ENCODE measurements around the gene PTPRO. TPM values are rescaled to one million over a fixed set of nuclear protein-coding genes. Genes with fewer than 3 reads are reported as not detected.

The PTPRO gene
- total RNA-seq, 1 donor from 2014 or later: 1.6 TPM

DNA sequence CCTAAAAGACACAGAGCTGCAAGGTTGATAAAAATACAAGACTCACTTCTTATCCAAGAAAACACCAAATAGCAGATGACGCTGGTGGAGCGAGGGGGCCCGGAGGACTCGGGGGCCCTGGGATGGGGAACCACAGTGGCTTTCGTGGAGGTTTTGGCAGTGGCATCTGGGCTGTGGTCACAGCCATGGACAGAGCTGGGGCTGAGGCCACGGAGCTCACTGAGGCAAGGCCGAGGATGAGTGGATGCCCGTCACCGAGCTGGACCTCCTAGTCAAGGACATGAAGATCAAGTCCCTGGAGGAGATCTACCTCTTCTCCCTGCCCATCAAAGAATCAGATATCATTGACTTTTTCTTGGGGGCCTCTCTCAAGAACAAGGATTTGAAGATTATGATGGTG lies 117.2 kb downstream of the PTPRO start:
- no peak overlapping the region for H3K4me3 Mint-ChIP-seq
- no peak overlapping the region for H3K27ac Mint-ChIP-seq
- no peaks in the 10 kb centered on the region for H3K9me3 Mint-ChIP-seq
- intact Hi-C loops (cut with micrococcal nuclease): no loop called here
- H3K27me3 Mint-ChIP-seq: peaks cover 19% of the 10 kb centered on the region
- no peaks in the 10 kb centered on the region for H3K4me1 Mint-ChIP-seq
- H3K36me3 Mint-ChIP-seq (ENCODE audit: low read depth): no peaks in the 10 kb centered on the region
- DNase-seq: no peak

DNA sequence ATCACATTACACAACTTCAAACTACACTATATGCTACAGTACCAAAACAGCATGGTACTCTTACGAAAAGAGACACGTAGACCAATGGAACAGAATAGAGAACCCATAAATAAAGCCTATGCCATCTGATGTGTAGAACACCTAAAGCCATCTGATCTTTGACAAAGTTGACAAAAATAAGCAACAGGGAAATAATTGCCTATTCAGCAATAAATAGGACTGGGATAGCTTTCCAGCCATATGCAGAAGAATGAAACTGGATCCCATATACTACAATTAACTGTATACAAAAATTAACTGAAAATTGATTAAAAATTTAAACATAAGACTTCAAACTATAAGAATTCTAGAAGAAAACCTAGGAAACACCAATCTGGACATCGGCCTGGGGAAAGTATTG lies 120.7 kb downstream of the PTPRO start:
- intact Hi-C loops (cut with micrococcal nuclease): no loop called here
- no peak overlapping the region for H3K4me3 Mint-ChIP-seq
- H3K27ac Mint-ChIP-seq: no peak overlapping the region
- no peaks in the 10 kb centered on the region for H3K9me3 Mint-ChIP-seq
- no peaks in the 10 kb centered on the region for H3K4me1 Mint-ChIP-seq
- H3K27me3 Mint-ChIP-seq: peaks cover 19% of the 10 kb centered on the region
- no peak for DNase-seq
- no peaks in the 10 kb centered on the region for H3K36me3 Mint-ChIP-seq (ENCODE audit: low read depth)

DNA sequence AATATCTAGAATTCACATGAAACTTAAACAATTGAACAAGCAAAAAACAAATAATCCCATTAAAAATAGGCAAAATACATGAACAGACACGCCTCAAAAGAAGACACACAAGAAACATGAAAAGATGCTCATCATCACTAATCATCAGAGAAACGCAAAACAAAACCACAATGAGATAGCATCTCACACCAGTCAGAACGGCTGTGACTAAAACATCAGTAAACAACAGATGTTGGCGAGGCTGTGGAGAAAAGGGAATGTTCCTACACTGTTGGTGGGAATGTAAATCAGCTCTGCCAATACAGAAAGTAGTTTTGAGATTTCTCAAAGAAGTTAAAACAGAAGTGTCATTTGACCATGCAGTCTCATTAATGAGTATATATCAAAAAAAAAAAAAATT lies 121.3 kb downstream of the PTPRO start:
- H3K4me1 Mint-ChIP-seq: no peaks in the 10 kb centered on the region
- H3K36me3 Mint-ChIP-seq (ENCODE audit: low read depth): no peaks in the 10 kb centered on the region
- no peak overlapping the region for H3K27ac Mint-ChIP-seq
- no peak overlapping the region for H3K4me3 Mint-ChIP-seq
- intact Hi-C loops (cut with micrococcal nuclease): no loop called here
- DNase-seq: no peak
- peaks cover 19% of the 10 kb centered on the region for H3K27me3 Mint-ChIP-seq
- no peaks in the 10 kb centered on the region for H3K9me3 Mint-ChIP-seq

DNA sequence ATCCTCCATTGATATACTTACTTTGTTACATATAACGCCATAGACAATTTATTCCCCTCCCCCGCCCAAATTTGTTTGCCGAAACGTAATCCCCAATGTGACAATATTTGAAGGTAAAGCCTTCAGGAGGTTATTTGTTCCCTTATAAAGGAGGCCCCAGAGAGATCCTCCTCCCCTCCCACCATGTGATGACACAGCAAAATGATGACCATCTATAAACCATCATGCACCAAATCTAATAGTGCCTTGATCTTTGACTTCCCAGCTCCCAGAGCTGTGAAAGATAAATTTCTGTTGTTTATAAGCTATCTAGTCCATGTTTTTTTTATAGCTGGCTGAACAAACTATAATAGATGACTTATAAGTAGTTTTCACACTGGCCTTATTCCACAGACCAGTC lies 122.2 kb downstream of the PTPRO start:
- Mint-ChIP-seq H3K27me3 (peaks cover 19% of the 10 kb centered on the region), H3K4me3 (no peak overlapping the region), H3K9me3 (no peaks in the 10 kb centered on the region), H3K36me3 (ENCODE audit: low read depth) (no peaks in the 10 kb centered on the region), H3K27ac (no peak overlapping the region), H3K4me1 (no peaks in the 10 kb centered on the region)
- DNase-seq: no peak
- intact Hi-C loops (cut with micrococcal nuclease): no loop called here

DNA sequence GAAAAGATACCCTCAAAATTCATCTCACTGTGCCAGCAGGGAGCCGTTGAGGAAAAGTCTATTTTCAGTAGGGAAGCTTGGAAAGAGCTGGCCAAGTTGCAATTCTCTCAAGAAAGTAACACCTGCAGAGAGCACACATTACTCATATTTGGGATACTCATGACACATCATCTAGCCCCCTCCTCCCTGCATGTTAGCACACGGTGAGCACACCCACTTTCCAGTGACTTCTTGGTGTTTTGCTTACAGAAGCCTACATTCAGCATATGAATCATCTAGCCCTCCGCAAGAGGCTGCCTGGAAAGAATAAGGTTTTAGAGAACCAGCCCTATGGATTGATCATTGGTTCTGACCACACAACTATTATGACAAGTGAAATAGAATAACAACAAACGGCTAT lies 124.5 kb downstream of the PTPRO start:
- Mint-ChIP-seq H3K36me3 (ENCODE audit: low read depth) (no peaks in the 10 kb centered on the region), H3K9me3 (no peaks in the 10 kb centered on the region), H3K4me3 (no peak overlapping the region), H3K27ac (no peak overlapping the region), H3K27me3 (peaks cover 22% of the 10 kb centered on the region), H3K4me1 (no peaks in the 10 kb centered on the region)
- DNase-seq: no peak
- intact Hi-C loops (cut with micrococcal nuclease): no loop called here

DNA sequence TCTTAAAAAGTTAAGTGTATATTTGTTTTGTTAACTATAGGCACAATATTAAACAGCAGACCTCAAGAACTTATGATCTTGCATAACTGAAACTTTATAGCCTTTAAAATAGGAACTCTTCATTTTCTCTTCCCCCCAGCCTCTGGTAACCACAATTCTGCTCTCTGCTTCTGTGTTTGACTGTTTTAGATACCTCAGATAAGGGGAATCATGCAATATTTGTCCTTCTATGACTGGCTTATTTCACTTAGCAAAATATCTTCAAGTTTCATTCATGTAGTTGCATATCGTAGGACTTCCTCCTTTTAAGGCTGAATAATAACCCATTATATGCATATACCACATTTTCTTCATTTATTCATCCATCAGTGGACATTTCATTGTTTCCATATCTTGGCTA lies 131.3 kb downstream of the PTPRO start:
- intact Hi-C loops (cut with micrococcal nuclease): no loop called here
- no peak overlapping the region for H3K4me3 Mint-ChIP-seq
- no peak overlapping the region for H3K27ac Mint-ChIP-seq
- H3K4me1 Mint-ChIP-seq: no peaks in the 10 kb centered on the region
- DNase-seq: no peak
- H3K9me3 Mint-ChIP-seq: no peaks in the 10 kb centered on the region
- peaks cover 7% of the 10 kb centered on the region for H3K27me3 Mint-ChIP-seq
- H3K36me3 Mint-ChIP-seq (ENCODE audit: low read depth): no peaks in the 10 kb centered on the region

DNA sequence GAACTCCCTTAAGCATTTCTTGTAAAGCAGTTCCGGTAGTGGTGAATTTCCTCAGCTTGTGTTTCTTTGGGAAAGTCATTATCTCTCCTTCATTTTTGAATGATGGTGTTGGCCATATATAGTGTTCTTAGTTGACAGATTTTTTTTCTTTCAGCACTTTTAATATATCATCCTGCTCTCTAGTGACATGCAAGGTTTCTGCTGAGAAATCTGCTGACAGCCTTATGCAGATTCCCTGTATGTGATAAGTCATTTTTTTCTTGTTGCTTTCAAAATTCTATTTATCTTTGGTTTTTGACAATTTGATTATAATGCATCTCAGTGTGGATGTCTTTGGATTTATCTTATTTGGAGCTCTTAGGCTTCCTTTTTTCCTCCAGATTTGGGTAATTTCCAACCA lies 135.7 kb downstream of the PTPRO start:
- DNase-seq: no peak
- H3K27ac Mint-ChIP-seq: no peak overlapping the region
- no peaks in the 10 kb centered on the region for H3K27me3 Mint-ChIP-seq
- no peaks in the 10 kb centered on the region for H3K4me1 Mint-ChIP-seq
- H3K4me3 Mint-ChIP-seq: no peak overlapping the region
- intact Hi-C loops (cut with micrococcal nuclease): no loop called here
- no peaks in the 10 kb centered on the region for H3K36me3 Mint-ChIP-seq (ENCODE audit: low read depth)
- H3K9me3 Mint-ChIP-seq: no peaks in the 10 kb centered on the region

DNA sequence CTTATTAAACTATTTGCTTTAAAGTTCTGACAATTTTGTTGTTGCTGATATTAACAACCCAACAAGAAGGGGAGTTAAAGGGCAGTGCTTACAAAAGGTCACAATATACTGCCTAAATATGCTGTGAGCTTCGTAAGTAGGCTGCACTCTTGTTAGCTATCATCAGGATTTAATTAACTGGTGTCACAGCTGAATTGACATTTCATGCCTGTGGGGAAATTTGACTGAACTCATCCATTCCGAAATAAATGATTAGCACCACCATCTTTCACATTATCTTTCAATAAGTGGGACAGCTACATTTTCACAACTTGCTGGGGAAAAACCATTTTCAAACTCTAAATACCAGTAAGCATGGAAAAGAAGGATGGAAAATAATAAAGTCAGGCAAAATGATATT lies 146.6 kb downstream of the PTPRO start:
- peaks cover 11% of the 10 kb centered on the region for H3K27me3 Mint-ChIP-seq
- H3K4me1 Mint-ChIP-seq: no peaks in the 10 kb centered on the region
- no peaks in the 10 kb centered on the region for H3K36me3 Mint-ChIP-seq (ENCODE audit: low read depth)
- DNase-seq: no peak
- no peak overlapping the region for H3K27ac Mint-ChIP-seq
- intact Hi-C loops (cut with micrococcal nuclease): no loop called here
- H3K4me3 Mint-ChIP-seq: no peak overlapping the region
- no peaks in the 10 kb centered on the region for H3K9me3 Mint-ChIP-seq

DNA sequence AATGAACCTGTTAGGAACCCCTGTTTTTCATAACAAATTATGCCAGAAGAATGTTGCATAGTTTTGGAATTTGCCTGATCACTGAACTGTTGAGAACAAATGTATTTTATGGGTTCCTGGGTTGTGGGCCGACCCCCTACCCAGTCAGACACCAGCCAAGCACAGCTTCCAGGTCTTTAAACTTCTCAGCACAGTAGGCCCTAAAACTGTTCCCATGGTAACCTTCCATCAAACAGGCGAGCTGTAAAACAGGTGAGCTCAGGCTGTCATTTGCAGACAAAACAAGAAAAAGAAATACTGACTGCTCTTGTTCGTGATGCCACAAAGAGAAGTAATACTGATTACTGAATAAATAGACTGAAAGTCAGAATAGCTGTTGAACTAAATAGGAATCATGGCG lies 147.0 kb downstream of the PTPRO start:
- Mint-ChIP-seq H3K27ac (no peak overlapping the region), H3K36me3 (ENCODE audit: low read depth) (no peaks in the 10 kb centered on the region), H3K9me3 (no peaks in the 10 kb centered on the region), H3K4me3 (no peak overlapping the region), H3K4me1 (no peaks in the 10 kb centered on the region), H3K27me3 (peaks cover 12% of the 10 kb centered on the region)
- DNase-seq: no peak
- intact Hi-C loops (cut with micrococcal nuclease): no loop called here

DNA sequence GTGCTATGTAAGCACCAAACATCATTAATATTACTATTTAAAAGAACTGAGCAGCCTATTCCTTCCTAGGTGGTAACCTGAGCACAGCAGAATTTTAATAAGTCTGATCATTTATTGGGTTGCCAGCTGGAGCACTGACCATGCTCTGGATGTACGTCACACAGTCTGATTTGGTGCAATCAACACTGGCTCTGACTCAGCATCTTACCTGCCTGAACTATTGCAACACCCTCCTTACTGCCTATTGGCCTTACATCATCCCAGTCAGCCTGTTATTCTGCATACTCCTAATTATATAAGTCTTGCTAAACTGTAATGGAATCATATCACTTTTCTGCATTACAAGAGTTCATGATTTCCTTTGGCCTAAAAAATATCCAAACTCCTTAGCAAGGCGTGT lies 149.7 kb downstream of the PTPRO start:
- Mint-ChIP-seq H3K27me3 (peaks cover 8% of the 10 kb centered on the region), H3K4me3 (no peak overlapping the region), H3K27ac (no peak overlapping the region), H3K36me3 (ENCODE audit: low read depth) (no peaks in the 10 kb centered on the region), H3K4me1 (no peaks in the 10 kb centered on the region), H3K9me3 (no peaks in the 10 kb centered on the region)
- DNase-seq: no peak
- intact Hi-C loops (cut with micrococcal nuclease): no loop called here

DNA sequence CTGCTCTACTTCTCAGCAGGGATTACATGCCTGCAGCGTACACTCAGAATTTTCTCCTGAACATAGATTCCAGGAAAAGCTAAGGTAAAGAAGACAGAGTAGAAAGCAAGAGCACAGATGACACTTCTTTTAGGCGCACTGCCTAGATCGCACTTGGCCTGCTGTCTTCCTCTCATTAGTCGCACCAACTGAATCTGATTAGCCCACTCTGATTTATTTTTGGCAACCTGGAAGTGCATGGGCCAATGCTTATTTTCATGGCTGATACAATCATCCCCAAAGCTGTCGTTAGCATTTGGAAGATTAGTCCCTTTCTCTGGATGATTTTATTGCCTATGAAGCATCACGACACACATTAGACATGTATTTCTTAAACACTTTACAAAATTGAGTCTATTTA lies 152.5 kb downstream of the PTPRO start:
- Mint-ChIP-seq H3K27ac (no peak overlapping the region), H3K36me3 (ENCODE audit: low read depth) (no peaks in the 10 kb centered on the region), H3K27me3 (peaks cover 6% of the 10 kb centered on the region), H3K4me1 (no peaks in the 10 kb centered on the region), H3K4me3 (no peak overlapping the region), H3K9me3 (no peaks in the 10 kb centered on the region)
- intact Hi-C loops (cut with micrococcal nuclease): no loop called here
- no peak for DNase-seq

DNA sequence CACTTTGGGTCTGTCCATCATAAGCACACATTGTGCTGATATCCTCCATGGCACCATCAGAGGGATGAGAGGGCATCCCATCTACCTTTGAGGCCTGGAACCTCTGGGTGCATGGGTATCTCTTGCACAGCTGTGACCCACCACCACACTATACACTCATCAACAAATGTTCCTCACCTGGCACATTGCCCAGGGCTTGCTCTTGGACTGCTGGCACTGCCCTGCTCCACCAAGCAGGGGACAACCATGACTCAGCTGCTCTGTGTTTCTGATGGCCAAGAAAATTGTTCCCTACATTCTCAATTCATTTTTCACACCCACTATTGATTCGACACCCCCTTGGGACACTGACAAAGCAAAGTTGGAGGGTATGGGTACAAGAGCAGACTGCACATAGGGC lies 155.5 kb downstream of the PTPRO start:
- no peak for DNase-seq
- Mint-ChIP-seq H3K4me3 (no peak overlapping the region), H3K4me1 (no peaks in the 10 kb centered on the region), H3K27ac (no peak overlapping the region), H3K9me3 (no peaks in the 10 kb centered on the region), H3K27me3 (peaks cover 5% of the 10 kb centered on the region), H3K36me3 (ENCODE audit: low read depth) (no peaks in the 10 kb centered on the region)
- intact Hi-C loops (cut with micrococcal nuclease): no loop called here

DNA sequence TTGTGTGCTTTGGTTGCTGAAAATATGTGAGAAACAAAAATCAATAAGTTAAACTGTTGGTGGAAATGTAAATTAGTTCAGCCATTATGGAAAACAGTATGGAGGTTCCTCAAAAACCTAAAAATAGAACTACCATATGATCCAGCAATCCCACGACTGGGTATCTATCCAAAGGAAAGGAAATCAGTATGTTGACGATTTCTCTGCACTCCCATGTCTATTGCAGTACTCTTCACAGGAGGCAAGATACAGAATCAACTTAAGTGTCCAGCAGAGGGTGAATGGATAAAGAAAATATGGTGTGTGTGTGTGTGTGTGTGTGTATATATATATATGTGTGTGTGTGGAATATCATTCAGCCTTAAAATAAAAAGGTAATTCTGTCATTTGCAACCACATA lies 159.5 kb downstream of the PTPRO start:
- Mint-ChIP-seq H3K4me1 (no peaks in the 10 kb centered on the region), H3K9me3 (no peaks in the 10 kb centered on the region), H3K36me3 (ENCODE audit: low read depth) (no peaks in the 10 kb centered on the region), H3K4me3 (no peak overlapping the region), H3K27me3 (peaks cover 10% of the 10 kb centered on the region), H3K27ac (no peak overlapping the region)
- intact Hi-C loops (cut with micrococcal nuclease): no loop called here
- no peak for DNase-seq

DNA sequence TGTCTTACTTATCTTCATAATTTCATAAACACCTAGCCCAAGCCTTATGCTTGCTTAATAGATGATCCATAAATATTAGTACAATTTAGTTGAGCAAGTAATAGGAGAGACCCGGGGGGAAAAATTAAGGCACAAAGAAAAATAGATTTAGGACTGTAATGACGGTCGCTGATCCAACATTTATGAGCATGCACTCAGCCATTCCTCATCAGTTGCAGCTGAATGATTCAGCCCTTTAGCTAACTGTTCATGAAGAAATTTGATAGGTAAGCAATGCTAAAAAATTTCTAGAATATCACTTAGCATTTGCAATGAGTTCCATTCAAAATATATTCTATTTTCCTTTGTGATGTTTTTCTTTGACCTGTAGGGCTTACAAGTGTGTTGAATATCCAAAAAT lies 163.2 kb downstream of the PTPRO start:
- H3K9me3 Mint-ChIP-seq: no peaks in the 10 kb centered on the region
- no peak for DNase-seq
- intact Hi-C loops (cut with micrococcal nuclease): no loop called here

DNA sequence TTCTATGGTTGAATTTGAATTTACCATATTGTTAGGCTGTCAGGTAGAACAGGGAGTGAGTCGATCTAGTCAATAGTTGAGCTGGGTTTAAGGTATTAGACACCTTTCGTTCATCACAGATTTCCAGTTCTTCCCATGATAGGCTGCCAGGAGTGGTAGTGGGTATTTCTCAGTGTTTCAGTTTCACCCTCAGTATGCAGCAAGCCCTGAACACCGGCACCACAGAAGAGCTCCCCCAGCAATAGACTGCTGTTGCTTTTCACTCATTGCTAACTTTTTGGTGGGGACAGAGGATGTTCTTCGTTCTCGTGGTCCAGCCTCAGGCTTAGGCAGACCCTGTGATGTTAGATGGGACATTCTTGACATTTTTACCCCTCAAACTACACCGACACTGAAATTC lies 164.6 kb downstream of the PTPRO start:
- Mint-ChIP-seq H3K4me1 (no peaks in the 10 kb centered on the region), H3K9me3 (no peaks in the 10 kb centered on the region), H3K27me3 (peaks cover 8% of the 10 kb centered on the region), H3K27ac (no peak overlapping the region), H3K4me3 (no peak overlapping the region), H3K36me3 (ENCODE audit: low read depth) (no peaks in the 10 kb centered on the region)
- intact Hi-C loops (cut with micrococcal nuclease): no loop called here
- DNase-seq: no peak

More for the DNA sequence above, 163.2 kb downstream of the PTPRO start:
- H3K4me1 Mint-ChIP-seq: no peaks in the 10 kb centered on the region
- H3K36me3 Mint-ChIP-seq (ENCODE audit: low read depth): no peaks in the 10 kb centered on the region
- H3K27me3 Mint-ChIP-seq: peaks cover 8% of the 10 kb centered on the region
- H3K4me3 Mint-ChIP-seq: no peak overlapping the region
- H3K27ac Mint-ChIP-seq: no peak overlapping the region

DNA sequence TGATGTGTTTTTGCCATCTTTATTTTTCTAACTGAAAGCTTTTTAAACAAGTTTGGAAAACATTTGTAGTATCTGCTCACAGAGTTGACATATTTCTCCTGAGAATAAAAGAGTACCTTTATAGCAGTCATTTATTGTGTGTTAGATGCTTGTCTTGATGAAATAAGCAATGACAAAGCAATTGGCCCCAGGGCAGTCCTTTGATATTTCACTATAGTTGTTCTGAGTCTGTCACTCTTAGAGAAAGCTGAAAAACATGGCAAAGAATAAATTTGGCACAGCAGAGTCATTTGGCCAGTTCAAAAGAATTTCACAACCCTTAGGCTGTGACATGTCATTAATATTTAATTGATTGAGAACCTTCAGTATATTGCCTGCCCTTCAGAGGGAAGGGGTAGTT lies 166.2 kb downstream of the PTPRO start:
- Mint-ChIP-seq H3K4me1 (no peaks in the 10 kb centered on the region), H3K36me3 (ENCODE audit: low read depth) (no peaks in the 10 kb centered on the region), H3K27me3 (peaks cover 13% of the 10 kb centered on the region), H3K4me3 (no peak overlapping the region), H3K9me3 (no peaks in the 10 kb centered on the region), H3K27ac (no peak overlapping the region)
- no peak for DNase-seq
- intact Hi-C loops (cut with micrococcal nuclease): no loop called here

Data from activated CD4-positive, alpha-beta T cell treated with anti-CD3 and anti-CD28 coated beads, Interleukin-2, amount 10 ng/mL, durations not matched to agents 24 days and 14 days (primary cell).